ENCODE data around the gene CLEC14A.

The CLEC14A gene

GRCh38 chr14:38262844-38263243 is 7.0 kb upstream of the CLEC14A start:
- no peak overlapping the region for H3K4me3 ChIP-seq (ENCODE audit: low read length)

GRCh38 chr14:38261620-38262019 is 5.7 kb upstream of the CLEC14A start:
- H3K9ac ChIP-seq (ENCODE audit: low read length) = no peak overlapping the region
- no peaks in the 10 kb centered on the region for H3K36me3 ChIP-seq (ENCODE audit: control insufficient read depth, insufficient read depth, low read length)
- no peak overlapping the region for H3K4me3 ChIP-seq (ENCODE audit: low read length)
- no peak overlapping the region for H3K27ac ChIP-seq (ENCODE audit: low read depth, low read length)
- no peaks in the 10 kb centered on the region for H3K4me1 ChIP-seq (ENCODE audit: control insufficient read depth, insufficient read depth, low read length)
- no peaks in the 10 kb centered on the region for H3K27me3 ChIP-seq (ENCODE audit: control insufficient read depth, insufficient read depth, low read length)

More at GRCh38 chr14:38262844-38263243, 7.0 kb upstream of the CLEC14A start:
- H3K27ac ChIP-seq (ENCODE audit: low read depth, low read length) = no peak overlapping the region
- no peaks in the 10 kb centered on the region for H3K36me3 ChIP-seq (ENCODE audit: control insufficient read depth, insufficient read depth, low read length)
- H3K4me1 ChIP-seq (ENCODE audit: control insufficient read depth, insufficient read depth, low read length) = no peaks in the 10 kb centered on the region
- no peak overlapping the region for H3K9ac ChIP-seq (ENCODE audit: low read length)
- H3K27me3 ChIP-seq (ENCODE audit: control insufficient read depth, insufficient read depth, low read length) = no peaks in the 10 kb centered on the region

GRCh38 chr14:38257507-38257906 is 1.6 kb upstream of the CLEC14A start:
- Histone ChIP-seq H3K4me3 (ENCODE audit: low read length) (no peak overlapping the region), H3K36me3 (ENCODE audit: control insufficient read depth, insufficient read depth, low read length) (no peaks in the 10 kb centered on the region), H3K4me1 (ENCODE audit: control insufficient read depth, insufficient read depth, low read length) (no peaks in the 10 kb centered on the region), H3K27ac (ENCODE audit: low read depth, low read length) (no peak overlapping the region), H3K27me3 (ENCODE audit: control insufficient read depth, insufficient read depth, low read length) (peaks cover 8% of the 10 kb centered on the region), H3K9ac (ENCODE audit: low read length) (no peak overlapping the region)

DNA sequence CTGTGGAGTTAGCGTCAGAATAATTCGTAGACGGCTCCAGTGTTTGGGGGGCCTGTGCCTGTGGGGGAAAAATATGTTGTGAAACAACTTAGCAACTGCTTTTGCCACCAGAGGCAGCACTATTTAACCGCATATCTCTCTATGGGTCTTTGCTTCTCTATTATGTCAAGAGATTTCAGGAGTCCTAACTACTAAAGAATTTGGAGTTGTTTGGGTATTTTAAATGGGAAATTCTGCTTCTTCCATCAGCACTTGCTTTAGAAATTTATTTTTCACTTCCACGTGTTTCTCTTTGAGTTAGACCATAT is 594 bp upstream of the CLEC14A start:
- no peak overlapping the region for H3K4me3 ChIP-seq (ENCODE audit: low read length)
- H3K27ac ChIP-seq (ENCODE audit: low read depth, low read length) = no peak overlapping the region
- no peak overlapping the region for H3K9ac ChIP-seq (ENCODE audit: low read length)
- peaks cover 8% of the 10 kb centered on the region for H3K27me3 ChIP-seq (ENCODE audit: control insufficient read depth, insufficient read depth, low read length)
- H3K4me1 ChIP-seq (ENCODE audit: control insufficient read depth, insufficient read depth, low read length) = no peaks in the 10 kb centered on the region
- H3K36me3 ChIP-seq (ENCODE audit: control insufficient read depth, insufficient read depth, low read length) = no peaks in the 10 kb centered on the region

DNA sequence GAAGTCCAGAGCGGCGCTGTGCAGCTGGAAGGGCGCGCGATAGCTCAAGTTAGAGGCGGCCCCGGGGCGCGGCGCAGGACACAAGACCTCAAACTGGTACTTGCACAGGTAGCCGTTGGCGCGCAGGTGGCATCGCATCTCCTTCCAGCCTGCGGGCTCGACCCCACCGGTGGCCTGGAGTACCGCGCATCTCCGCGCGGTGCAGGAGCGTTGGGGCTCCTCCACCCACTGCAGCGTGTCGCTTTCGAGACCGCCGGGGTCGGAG is 553 bp downstream of the CLEC14A start:
- no peaks in the 10 kb centered on the region for H3K36me3 ChIP-seq (ENCODE audit: control insufficient read depth, insufficient read depth, low read length)
- no peak overlapping the region for H3K9ac ChIP-seq (ENCODE audit: low read length)
- no peak overlapping the region for H3K4me3 ChIP-seq (ENCODE audit: low read length)
- peaks cover 8% of the 10 kb centered on the region for H3K27me3 ChIP-seq (ENCODE audit: control insufficient read depth, insufficient read depth, low read length)
- H3K27ac ChIP-seq (ENCODE audit: low read depth, low read length) = no peak overlapping the region
- H3K4me1 ChIP-seq (ENCODE audit: control insufficient read depth, insufficient read depth, low read length) = no peaks in the 10 kb centered on the region

- no peaks in the 10 kb centered on the region for H3K4me1 ChIP-seq (ENCODE audit: control insufficient read depth, insufficient read depth, low read length)
- H3K36me3 ChIP-seq (ENCODE audit: control insufficient read depth, insufficient read depth, low read length) = no peaks in the 10 kb centered on the region
- H3K9ac ChIP-seq (ENCODE audit: low read length) = no peak overlapping the region
- H3K4me3 ChIP-seq (ENCODE audit: low read length) = peak overlapping the region; percentile 32
- H3K27me3 ChIP-seq (ENCODE audit: control insufficient read depth, insufficient read depth, low read length) = peaks cover 8% of the 10 kb centered on the region
- no peak overlapping the region for H3K27ac ChIP-seq (ENCODE audit: low read depth, low read length)
Measured at GRCh38 chr14:38254571-38255407, 1.1 kb downstream of the CLEC14A start.

GRCh38 chr14:38253676-38254075 is 2.2 kb downstream of the CLEC14A start:
- Histone ChIP-seq H3K4me3 (ENCODE audit: low read length) (no peak overlapping the region), H3K4me1 (ENCODE audit: control insufficient read depth, insufficient read depth, low read length) (no peaks in the 10 kb centered on the region), H3K36me3 (ENCODE audit: control insufficient read depth, insufficient read depth, low read length) (no peaks in the 10 kb centered on the region), H3K9ac (ENCODE audit: low read length) (no peak overlapping the region), H3K27me3 (ENCODE audit: control insufficient read depth, insufficient read depth, low read length) (peaks cover 8% of the 10 kb centered on the region), H3K27ac (ENCODE audit: low read depth, low read length) (no peak overlapping the region)

DNA sequence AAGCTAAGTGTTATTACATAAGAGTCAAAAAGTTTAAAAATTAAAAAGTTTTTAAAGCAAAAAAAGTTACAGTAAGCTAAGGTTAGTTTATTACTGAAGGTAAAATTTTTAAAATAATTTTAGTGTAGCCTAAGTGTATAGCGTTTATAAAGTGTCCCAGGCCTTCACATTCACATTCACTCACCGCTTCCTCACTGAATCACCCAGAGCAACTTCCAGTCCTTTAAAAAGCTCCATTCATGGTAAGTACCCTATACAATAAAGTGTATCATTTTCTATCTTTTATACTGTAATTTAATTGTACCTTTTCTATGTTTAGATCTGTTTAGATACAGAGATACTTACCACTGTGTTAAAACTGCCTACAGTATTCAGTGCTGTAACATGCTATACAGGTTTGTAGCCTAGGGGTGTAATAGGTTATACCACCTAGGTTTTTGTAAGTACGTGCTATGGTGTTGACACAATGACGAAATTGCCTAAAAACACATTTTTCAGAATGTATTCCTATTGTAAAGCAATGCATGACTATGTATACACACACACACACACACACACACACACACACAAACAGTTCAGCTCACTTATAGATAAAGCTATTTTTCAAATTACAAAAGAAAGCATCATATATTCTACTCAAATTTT is 3.7 kb downstream of the CLEC14A start:
- Histone ChIP-seq H3K27me3 (ENCODE audit: control insufficient read depth, insufficient read depth, low read length) (peaks cover 8% of the 10 kb centered on the region), H3K9ac (ENCODE audit: low read length) (no peak overlapping the region), H3K36me3 (ENCODE audit: control insufficient read depth, insufficient read depth, low read length) (no peaks in the 10 kb centered on the region), H3K27ac (ENCODE audit: low read depth, low read length) (no peak overlapping the region), H3K4me3 (ENCODE audit: low read length) (no peak overlapping the region), H3K4me1 (ENCODE audit: control insufficient read depth, insufficient read depth, low read length) (no peaks in the 10 kb centered on the region)

GRCh38 chr14:38250331-38250730 is 5.6 kb downstream of the CLEC14A start:
- no peak overlapping the region for H3K27ac ChIP-seq (ENCODE audit: low read depth, low read length)
- H3K27me3 ChIP-seq (ENCODE audit: control insufficient read depth, insufficient read depth, low read length) = peaks cover 5% of the 10 kb centered on the region
- H3K4me3 ChIP-seq (ENCODE audit: low read length) = no peak overlapping the region
- no peaks in the 10 kb centered on the region for H3K36me3 ChIP-seq (ENCODE audit: control insufficient read depth, insufficient read depth, low read length)
- no peak overlapping the region for H3K9ac ChIP-seq (ENCODE audit: low read length)
- no peaks in the 10 kb centered on the region for H3K4me1 ChIP-seq (ENCODE audit: control insufficient read depth, insufficient read depth, low read length)

GRCh38 chr14:38248321-38249028 is 7.4 kb downstream of the CLEC14A start:
- H3K27ac ChIP-seq (ENCODE audit: low read depth, low read length) = no peak overlapping the region
- no peaks in the 10 kb centered on the region for H3K4me1 ChIP-seq (ENCODE audit: control insufficient read depth, insufficient read depth, low read length)
- H3K9ac ChIP-seq (ENCODE audit: low read length) = no peak overlapping the region
- H3K4me3 ChIP-seq (ENCODE audit: low read length) = no peak overlapping the region
- H3K36me3 ChIP-seq (ENCODE audit: control insufficient read depth, insufficient read depth, low read length) = no peaks in the 10 kb centered on the region
- H3K27me3 ChIP-seq (ENCODE audit: control insufficient read depth, insufficient read depth, low read length) = no peaks in the 10 kb centered on the region

DNA sequence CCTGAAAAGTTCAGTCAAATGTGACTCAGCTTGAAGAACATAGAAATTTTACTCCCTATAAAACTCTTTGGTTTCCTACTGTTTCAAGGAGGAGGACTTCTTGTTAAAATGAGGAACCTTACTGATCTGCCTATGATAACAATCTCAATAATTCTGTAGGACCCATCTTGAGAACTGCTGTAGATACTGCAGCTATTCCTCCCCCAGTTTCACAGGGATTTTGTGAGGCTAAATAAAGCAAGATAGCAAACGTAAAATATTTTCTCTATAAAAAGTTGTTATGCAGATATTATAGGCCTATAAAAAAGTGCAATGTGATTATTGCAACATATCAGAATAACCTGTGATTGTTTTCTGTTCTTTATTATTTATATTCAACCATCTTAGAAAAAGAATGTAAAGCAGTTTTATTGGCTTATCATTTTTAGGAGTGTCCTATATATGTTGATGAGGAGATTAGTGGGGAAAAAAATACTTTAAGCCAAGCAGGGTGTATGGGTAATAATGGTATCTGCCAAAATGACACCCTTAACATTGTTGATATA is 12.1 kb downstream of the CLEC14A start:
- no peaks in the 10 kb centered on the region for H3K4me1 ChIP-seq (ENCODE audit: control insufficient read depth, insufficient read depth, low read length)
- no peak overlapping the region for H3K27ac ChIP-seq (ENCODE audit: low read depth, low read length)

GRCh38 chr14:38238878-38239277 is 17.0 kb downstream of the CLEC14A start:
- H3K36me3 ChIP-seq (ENCODE audit: control insufficient read depth, insufficient read depth, low read length) = no peaks in the 10 kb centered on the region
- no peak overlapping the region for H3K27ac ChIP-seq (ENCODE audit: low read depth, low read length)
- no peak overlapping the region for H3K4me3 ChIP-seq (ENCODE audit: low read length)
- no peaks in the 10 kb centered on the region for H3K4me1 ChIP-seq (ENCODE audit: control insufficient read depth, insufficient read depth, low read length)
- H3K9ac ChIP-seq (ENCODE audit: low read length) = no peak overlapping the region
- H3K27me3 ChIP-seq (ENCODE audit: control insufficient read depth, insufficient read depth, low read length) = no peaks in the 10 kb centered on the region

More for the DNA sequence above, 12.1 kb downstream of the CLEC14A start:
- H3K36me3 ChIP-seq (ENCODE audit: control insufficient read depth, insufficient read depth, low read length) = no peaks in the 10 kb centered on the region
- H3K27me3 ChIP-seq (ENCODE audit: control insufficient read depth, insufficient read depth, low read length) = no peaks in the 10 kb centered on the region
- H3K9ac ChIP-seq (ENCODE audit: low read length) = no peak overlapping the region
- no peak overlapping the region for H3K4me3 ChIP-seq (ENCODE audit: low read length)
